Measurements from ENCODE around the gene ZFYVE9. TPM values are rescaled to one million over a fixed set of nuclear protein-coding genes. Genes with fewer than 3 reads are reported as not detected.

ZFYVE9 gene
- total RNA-seq, 2 experiments from 2014 or later, result 5.4 to 6.1 TPM

DNA sequence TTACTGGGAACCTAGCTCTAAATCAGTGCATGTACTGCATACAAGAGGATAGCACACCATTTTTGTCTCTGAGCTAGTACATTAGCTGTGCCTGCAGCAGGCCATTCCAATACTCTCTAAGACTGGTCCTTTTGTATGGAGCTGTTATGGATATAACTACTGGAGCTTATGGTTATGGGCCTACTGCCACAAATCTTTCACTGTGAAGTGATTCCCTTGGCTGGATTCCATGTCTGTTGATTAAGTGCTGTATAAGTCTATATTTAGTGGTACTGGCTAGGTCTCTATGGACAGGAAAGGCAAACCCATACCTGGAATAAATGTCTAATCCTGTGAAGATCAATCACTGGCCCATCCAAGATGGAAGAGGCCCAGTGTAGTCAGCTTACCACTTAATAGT is 12.0 kb downstream of the ZFYVE9 start:
- H3K27me3 ChIP-seq (ENCODE audit: control insufficient read depth in 1 of 2, insufficient read depth in 2 of 2, low read length in 2 of 2), result no peaks in the 10 kb centered on the region
- no peaks in the 10 kb centered on the region for H3K9me3 ChIP-seq (ENCODE audit: control insufficient read depth in 1 of 2, insufficient read depth in 1 of 2, low read length in 2 of 2)
- H3K4me1 ChIP-seq (ENCODE audit: insufficient read depth, low read length), result no peaks in the 10 kb centered on the region
- no peak overlapping the region for H3K27ac ChIP-seq (ENCODE audit: low read depth in 1 of 2, low read length in 2 of 2)
- H3K4me3 Mint-ChIP-seq, result no peak overlapping the region
- no peaks in the 10 kb centered on the region for H3K36me3 Mint-ChIP-seq (ENCODE audit: low read depth)
- H3K9me3 Mint-ChIP-seq, result no peaks in the 10 kb centered on the region
- H3K4me1 Mint-ChIP-seq (ENCODE audit: low read depth), result no peaks in the 10 kb centered on the region
- H3K4me3 ChIP-seq (ENCODE audit: low read length), result no peak overlapping the region
- ChIA-PET POLR2A (no interaction called here), CTCF (interaction anchor here (0.7 kb wide), 1 partner anchor 12 kb away, joined by 4 read pairs; no protein-coding TSS in a partner anchor)
- TF ChIP-seq, protein P1, sequence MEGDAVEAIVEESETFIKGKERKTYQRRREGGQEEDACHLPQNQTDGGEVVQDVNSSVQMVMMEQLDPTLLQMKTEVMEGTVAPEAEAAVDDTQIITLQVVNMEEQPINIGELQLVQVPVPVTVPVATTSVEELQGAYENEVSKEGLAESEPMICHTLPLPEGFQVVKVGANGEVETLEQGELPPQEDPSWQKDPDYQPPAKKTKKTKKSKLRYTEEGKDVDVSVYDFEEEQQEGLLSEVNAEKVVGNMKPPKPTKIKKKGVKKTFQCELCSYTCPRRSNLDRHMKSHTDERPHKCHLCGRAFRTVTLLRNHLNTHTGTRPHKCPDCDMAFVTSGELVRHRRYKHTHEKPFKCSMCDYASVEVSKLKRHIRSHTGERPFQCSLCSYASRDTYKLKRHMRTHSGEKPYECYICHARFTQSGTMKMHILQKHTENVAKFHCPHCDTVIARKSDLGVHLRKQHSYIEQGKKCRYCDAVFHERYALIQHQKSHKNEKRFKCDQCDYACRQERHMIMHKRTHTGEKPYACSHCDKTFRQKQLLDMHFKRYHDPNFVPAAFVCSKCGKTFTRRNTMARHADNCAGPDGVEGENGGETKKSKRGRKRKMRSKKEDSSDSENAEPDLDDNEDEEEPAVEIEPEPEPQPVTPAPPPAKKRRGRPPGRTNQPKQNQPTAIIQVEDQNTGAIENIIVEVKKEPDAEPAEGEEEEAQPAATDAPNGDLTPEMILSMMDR (IDR thresholded peaks at IDR 0.05), result no peak
- DNase-seq, result no peak
- intact Hi-C loops (cut with DNase I, micrococcal nuclease), result no loop called here
- H3K27me3 Mint-ChIP-seq, result no peaks in the 10 kb centered on the region
- no peak for ATAC-seq (ENCODE audit: poor library complexity)
- H3K27ac Mint-ChIP-seq, result no peak overlapping the region
- no peaks in the 10 kb centered on the region for H3K36me3 ChIP-seq (ENCODE audit: insufficient read depth, low read length)

DNA sequence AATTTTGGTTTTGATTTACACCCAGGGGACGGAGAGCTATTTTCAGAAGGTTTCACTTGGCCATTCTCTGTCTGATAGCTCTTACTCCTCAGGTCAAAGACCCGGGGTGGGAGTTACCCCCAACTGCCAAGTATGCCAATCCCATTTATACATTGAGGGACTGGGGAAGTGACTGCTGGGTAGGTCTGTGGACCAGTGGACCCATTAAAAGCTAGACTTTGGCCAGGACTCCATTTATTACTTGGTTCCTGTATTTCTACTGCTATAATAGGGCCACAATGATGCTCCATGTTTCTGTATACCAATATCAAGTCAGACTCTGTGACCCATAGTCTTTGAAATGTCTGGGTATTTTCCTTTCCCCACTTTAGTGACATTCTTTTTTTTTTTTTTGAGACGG is 14.6 kb downstream of the ZFYVE9 start:
- POLR2A ChIA-PET, result no interaction called here
- Histone ChIP-seq H3K27ac (ENCODE audit: low read depth in 1 of 2, low read length in 2 of 2) (no peak overlapping the region), H3K27me3 (ENCODE audit: control insufficient read depth in 1 of 2, insufficient read depth in 2 of 2, low read length in 2 of 2) (no peaks in the 10 kb centered on the region), H3K4me3 (ENCODE audit: low read length) (no peak overlapping the region), H3K4me1 (ENCODE audit: insufficient read depth, low read length) (no peaks in the 10 kb centered on the region), H3K9me3 (ENCODE audit: control insufficient read depth in 1 of 2, insufficient read depth in 1 of 2, low read length in 2 of 2) (no peaks in the 10 kb centered on the region), H3K36me3 (ENCODE audit: insufficient read depth, low read length) (no peaks in the 10 kb centered on the region)
- ATAC-seq (ENCODE audit: poor library complexity) (no peak), DNase-seq (no peak)
- H3K27me3 Mint-ChIP-seq, result no peaks in the 10 kb centered on the region
- CTCF ChIA-PET, result interaction anchor here (1.0 kb wide), 1 partner anchor 17 kb away, joined by 3 read pairs; no protein-coding TSS in a partner anchor
- no peak overlapping the region for H3K27ac Mint-ChIP-seq
- H3K36me3 Mint-ChIP-seq (ENCODE audit: low read depth), result no peaks in the 10 kb centered on the region
- TF ChIP-seq, protein P1 (IDR thresholded peaks at IDR 0.05), result no peak
- H3K9me3 Mint-ChIP-seq, result no peaks in the 10 kb centered on the region
- intact Hi-C loops (cut with DNase I, micrococcal nuclease), result no loop called here
- H3K4me1 Mint-ChIP-seq (ENCODE audit: low read depth), result no peaks in the 10 kb centered on the region
- H3K4me3 Mint-ChIP-seq, result no peak overlapping the region

DNA sequence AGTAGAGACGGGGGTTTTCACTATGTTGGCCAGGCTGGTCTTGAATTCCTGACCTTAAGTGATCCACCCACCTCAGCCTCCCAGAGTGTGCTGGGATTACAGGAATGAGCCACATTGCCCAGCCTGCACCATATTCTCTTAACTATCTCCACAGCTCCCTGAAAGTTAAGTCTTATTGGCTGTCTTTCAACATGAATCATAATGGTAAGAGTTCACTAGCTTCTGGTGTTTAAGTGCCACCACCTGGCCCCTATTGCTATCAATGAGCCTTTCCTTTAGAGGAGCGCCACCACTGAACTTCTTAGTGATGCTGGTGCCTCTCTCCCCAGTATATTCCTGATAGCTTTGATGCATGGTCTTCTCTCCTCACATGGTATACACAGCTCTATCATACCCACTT is 15.7 kb downstream of the ZFYVE9 start:
- no peak overlapping the region for H3K27ac Mint-ChIP-seq

More for the DNA sequence above, 15.7 kb downstream of the ZFYVE9 start:
- DNase-seq (no peak), ATAC-seq (ENCODE audit: poor library complexity) (no peak)
- intact Hi-C loops (cut with DNase I, micrococcal nuclease), result no loop called here
- Mint-ChIP-seq H3K4me3 (no peak overlapping the region), H3K27me3 (no peaks in the 10 kb centered on the region), H3K36me3 (ENCODE audit: low read depth) (no peaks in the 10 kb centered on the region), H3K9me3 (no peaks in the 10 kb centered on the region), H3K4me1 (ENCODE audit: low read depth) (no peaks in the 10 kb centered on the region)
- ChIA-PET CTCF (no interaction called here), POLR2A (no interaction called here)
- no peaks in the 10 kb centered on the region for H3K4me1 ChIP-seq (ENCODE audit: insufficient read depth, low read length)
- TF ChIP-seq, protein P1 (IDR thresholded peaks at IDR 0.05), result no peak
- H3K36me3 ChIP-seq (ENCODE audit: insufficient read depth, low read length), result no peaks in the 10 kb centered on the region
- no peaks in the 10 kb centered on the region for H3K9me3 ChIP-seq (ENCODE audit: control insufficient read depth in 1 of 2, insufficient read depth in 1 of 2, low read length in 2 of 2)
- H3K4me3 ChIP-seq (ENCODE audit: low read length), result no peak overlapping the region
- H3K27me3 ChIP-seq (ENCODE audit: control insufficient read depth in 1 of 2, insufficient read depth in 2 of 2, low read length in 2 of 2), result no peaks in the 10 kb centered on the region
- H3K27ac ChIP-seq (ENCODE audit: low read depth in 1 of 2, low read length in 2 of 2), result no peak overlapping the region
